H9 (cell line): ENCODE results near the gene TMEM163. TPM values are rescaled to one million over a fixed set of nuclear protein-coding genes. Genes with fewer than 3 reads are reported as not detected.

Experiments used
- DNase-seq: peaks from one replicate; pipeline ENCODE4 v3.0.0-alpha.2; 2017
- H2AFZ ChIP-seq: one replicate; pipeline ENCODE4 v1.6.1; 2013; ENCODE audit warnings: mild to moderate bottlenecking, low read length, control low read depth, moderate library complexity
- H2AK5ac ChIP-seq: 2 replicates; pipeline ENCODE4 v1.6.1; 2013; ENCODE audit warnings: low read length, control low read depth, mixed read lengths; ENCODE audit not compliant: insufficient read length
- H2BK120ac ChIP-seq: one replicate; pipeline ENCODE4 v1.6.1; 2013; ENCODE audit warnings: low read depth, mild to moderate bottlenecking, low read length, control low read depth, inconsistent platforms; ENCODE audit not compliant: poor library complexity, severe bottlenecking
- H2BK12ac ChIP-seq: 2 replicates; pipeline ENCODE4 v1.6.1; 2013; ENCODE audit warnings: low read length, control low read depth, mixed read lengths, low read depth; ENCODE audit not compliant: insufficient read length
- H2BK15ac ChIP-seq: 2 replicates; pipeline ENCODE4 v1.6.1; 2013; ENCODE audit warnings: low read depth, low read length, control low read depth
- H2BK20ac ChIP-seq: one replicate; pipeline ENCODE4 v1.6.1; 2013; ENCODE audit warnings: low read depth, mild to moderate bottlenecking, low read length, control low read depth, inconsistent platforms; ENCODE audit not compliant: poor library complexity, severe bottlenecking
- H2BK5ac ChIP-seq: 2 replicates; pipeline ENCODE4 v1.6.1; 2013; ENCODE audit warnings: low read length, control low read depth, mixed read lengths; ENCODE audit not compliant: insufficient read length
- H3K14ac ChIP-seq: 2 replicates; pipeline ENCODE4 v1.6.1; 2013; ENCODE audit warnings: low read length, control low read depth; ENCODE audit not compliant: insufficient read depth
- H3K18ac ChIP-seq: 2 replicates; pipeline ENCODE4 v1.6.1; 2013; ENCODE audit warnings: low read depth, mild to moderate bottlenecking, mixed read lengths, low read length, control low read depth; ENCODE audit not compliant: insufficient read length
- H3K23ac ChIP-seq: 2 replicates; pipeline ENCODE4 v1.6.1; 2013; ENCODE audit warnings: low read length, control low read depth, mixed read lengths, low read depth; ENCODE audit not compliant: insufficient read length
- H3K23me2 ChIP-seq: 2 replicates; pipeline ENCODE4 v1.6.1; 2013; ENCODE audit warnings: low read depth, mild to moderate bottlenecking, mixed read lengths, low read length, control low read depth; ENCODE audit not compliant: insufficient read length, poor library complexity, severe bottlenecking
- H3K27ac ChIP-seq: 2 replicates; pipeline ENCODE4 v1.5.1; 2013; ENCODE audit warnings: low read length, control low read depth, mixed read lengths, low read depth; ENCODE audit not compliant: insufficient read length
- H3K27me3 ChIP-seq: 2 replicates; pipeline ENCODE4 v1.6.1; 2013; ENCODE audit warnings: low read length, control low read depth, inconsistent platforms; ENCODE audit not compliant: insufficient read depth
- H3K4ac ChIP-seq: 2 replicates; pipeline ENCODE4 v1.6.1; 2013; ENCODE audit warnings: low read depth, mild to moderate bottlenecking, control low read depth, inconsistent platforms, low read length, moderate library complexity
- H3K4me1 ChIP-seq: 2 replicates; pipeline ENCODE4 v1.6.1; 2013; ENCODE audit warnings: low read length, control low read depth, inconsistent platforms; ENCODE audit not compliant: insufficient read depth
- H3K4me2 ChIP-seq: 2 replicates; pipeline ENCODE4 v1.6.1; 2013; ENCODE audit warnings: low read length, control low read depth, mixed read lengths; ENCODE audit not compliant: insufficient read length, insufficient read depth
- H3K56ac ChIP-seq: 2 replicates; pipeline ENCODE4 v1.6.1; 2013; ENCODE audit warnings: low read depth, mild to moderate bottlenecking, mixed read lengths, low read length, control low read depth; ENCODE audit not compliant: insufficient read length
- H3K79me1 ChIP-seq: 2 replicates; pipeline ENCODE4 v1.6.1; 2013; ENCODE audit warnings: low read depth, mild to moderate bottlenecking, moderate library complexity, low read length, control low read depth, inconsistent platforms; ENCODE audit not compliant: insufficient read depth, poor library complexity, severe bottlenecking
- H3K79me2 ChIP-seq: 2 replicates; pipeline ENCODE4 v1.6.1; 2013; ENCODE audit warnings: low read length, control low read depth, inconsistent platforms; ENCODE audit not compliant: insufficient read depth
- H3K9ac ChIP-seq: 2 replicates; pipeline ENCODE4 v1.6.1; 2013; ENCODE audit warnings: low read length, control low read depth, mixed read lengths; ENCODE audit not compliant: insufficient read length; ENCODE audit errors: extremely low read depth
- H3K9me3 ChIP-seq: one replicate; pipeline ENCODE4 v1.6.1; 2013; ENCODE audit warnings: low read depth, low read length, inconsistent platforms; ENCODE audit not compliant: control insufficient read depth
- H3T11ph ChIP-seq: one replicate; pipeline ENCODE4 v1.6.1; 2013; ENCODE audit warnings: mild to moderate bottlenecking, low read length, control low read depth, inconsistent platforms
- H4K20me1 ChIP-seq: one replicate; pipeline ENCODE4 v1.6.1; 2013; ENCODE audit not compliant: control insufficient read depth, insufficient read length, insufficient read depth
- H4K5ac ChIP-seq: 2 replicates; pipeline ENCODE4 v1.6.1; 2013; ENCODE audit warnings: low read depth, mild to moderate bottlenecking, mixed read lengths, low read length, control low read depth; ENCODE audit not compliant: insufficient read length
- H4K8ac ChIP-seq: replicated peaks from 2 replicates; pipeline ENCODE4 v1.6.1; 2013; ENCODE audit warnings: low read length, control low read depth, mixed read lengths, low read depth; ENCODE audit not compliant: insufficient read length
- H4K91ac ChIP-seq: 2 replicates; pipeline ENCODE4 v1.6.1; 2013; ENCODE audit warnings: low read depth, mild to moderate bottlenecking, moderate library complexity, mixed read lengths, low read length, control low read depth; ENCODE audit not compliant: insufficient read length
- H3K27ac Mint-ChIP-seq, 3 experiments: 2 replicates in 2 of 3; 3 replicates in 1 of 3; pipeline ENCODE4 v1.8.0; 2020 to 2021; ENCODE audit warnings: mixed read lengths in 3 of 3, mild to moderate bottlenecking in 1 of 3, moderate library complexity in 1 of 3
- H3K27me3 Mint-ChIP-seq: 2 replicates; pipeline ENCODE4 v1.8.0; 2021; ENCODE audit warnings: low read depth, mild to moderate bottlenecking, moderate library complexity, mixed read lengths
- H3K36me3 Mint-ChIP-seq, 3 experiments: 2 replicates in 2 of 3; 3 replicates in 1 of 3; pipeline ENCODE4 v1.8.0; 2020 to 2021; ENCODE audit warnings: low read depth in 3 of 3, mixed read lengths in 3 of 3; ENCODE audit not compliant: insufficient read depth in 1 of 3
- H3K4me1 Mint-ChIP-seq, 2 experiments: 2 replicates each; pipeline ENCODE4 v1.8.0; 2020; ENCODE audit warnings: mixed read lengths in 2 of 2
- H3K4me3 Mint-ChIP-seq, 2 experiments: 2 replicates in 1 of 2; 3 replicates in 1 of 2; pipeline ENCODE4 v1.8.0; 2020 to 2021; ENCODE audit warnings: mild to moderate bottlenecking in 2 of 2, mixed read lengths in 2 of 2, moderate library complexity in 1 of 2
- H3K9me3 Mint-ChIP-seq, 2 experiments: 2 replicates in 1 of 2; 3 replicates in 1 of 2; pipeline ENCODE4 v1.8.0; 2020; ENCODE audit warnings: mild to moderate bottlenecking in 2 of 2, mixed read lengths in 2 of 2, moderate library complexity in 1 of 2
- WGBS: extraction: QIAGEN DNeasy Blood & Tissue Kit; methylation state at CpG from one replicate; pipeline ENCODE4 v1.1.7; 2013; ENCODE audit warnings: missing lambda C conversion rate, low lambda C conversion rate, mixed read lengths; ENCODE audit not compliant: insufficient read length; ENCODE audit errors: extremely low coverage; 5-methylcytosine and 5-hydroxymethylcytosine counted together
- total RNA-seq: library from RNA; stranded (reverse); gene quantifications from 2 replicates; pipeline ENCODE4 v1.2.1, GENCODE V29; 2021
- TF ChIP-seq, protein P1 (sequence below): fragments of 200-600 bp; sonication (generic); conservative IDR thresholded peaks from 3 replicates; pipeline ENCODE4 v1.8.0; 2021; ENCODE audit warnings: antibody characterized with exemption, mild to moderate bottlenecking

TMEM163 gene
- total RNA-seq, 1 experiment from 2014 or later: 0.39 TPM

DNA sequence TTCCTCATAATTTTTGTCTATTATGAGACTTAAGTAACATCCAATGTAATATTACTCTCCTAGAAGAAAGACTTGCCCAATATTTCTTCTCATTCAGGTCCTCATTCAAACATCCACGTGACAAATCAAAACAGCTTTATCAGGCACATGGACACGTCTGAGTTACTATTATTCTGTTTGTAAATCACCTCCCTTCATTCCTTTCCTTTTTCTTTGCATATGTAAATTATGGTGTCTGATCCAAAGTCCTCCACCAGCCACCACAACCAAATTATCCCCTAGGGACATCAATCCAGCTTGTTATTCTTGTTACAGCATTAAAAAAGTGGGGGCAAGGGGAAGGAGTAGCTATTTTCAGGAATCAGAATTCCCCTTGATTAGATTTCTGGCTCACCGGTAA, 7.1 kb downstream of the TMEM163 start:
- Mint-ChIP-seq H3K36me3 (no peaks in the 10 kb centered on the region; a peak in 1 of 7 replicates), H3K27me3 (peaks cover 40% of the 10 kb centered on the region), H3K4me1 (peaks cover 17 to 19% of the 10 kb centered on the region in 2 experiments), H3K9me3 (no peaks in the 10 kb centered on the region), H3K4me3 (no peak overlapping the region), H3K27ac (no peak overlapping the region)
- H2BK5ac ChIP-seq: no peak overlapping the region
- no peak overlapping the region for H4K5ac ChIP-seq
- H4K8ac ChIP-seq: no peak overlapping the region
- no CpG with 5 or more reads among the region's 3 CpGs for WGBS
- no peak overlapping the region for H4K91ac ChIP-seq
- H3K4me1 ChIP-seq: peaks cover 5% of the 10 kb centered on the region; the same call in 1 of the 2 replicates
- no peak overlapping the region for H2BK20ac ChIP-seq
- no peak overlapping the region for H3T11ph ChIP-seq
- H3K18ac ChIP-seq: no peak overlapping the region
- TF ChIP-seq, protein P1, sequence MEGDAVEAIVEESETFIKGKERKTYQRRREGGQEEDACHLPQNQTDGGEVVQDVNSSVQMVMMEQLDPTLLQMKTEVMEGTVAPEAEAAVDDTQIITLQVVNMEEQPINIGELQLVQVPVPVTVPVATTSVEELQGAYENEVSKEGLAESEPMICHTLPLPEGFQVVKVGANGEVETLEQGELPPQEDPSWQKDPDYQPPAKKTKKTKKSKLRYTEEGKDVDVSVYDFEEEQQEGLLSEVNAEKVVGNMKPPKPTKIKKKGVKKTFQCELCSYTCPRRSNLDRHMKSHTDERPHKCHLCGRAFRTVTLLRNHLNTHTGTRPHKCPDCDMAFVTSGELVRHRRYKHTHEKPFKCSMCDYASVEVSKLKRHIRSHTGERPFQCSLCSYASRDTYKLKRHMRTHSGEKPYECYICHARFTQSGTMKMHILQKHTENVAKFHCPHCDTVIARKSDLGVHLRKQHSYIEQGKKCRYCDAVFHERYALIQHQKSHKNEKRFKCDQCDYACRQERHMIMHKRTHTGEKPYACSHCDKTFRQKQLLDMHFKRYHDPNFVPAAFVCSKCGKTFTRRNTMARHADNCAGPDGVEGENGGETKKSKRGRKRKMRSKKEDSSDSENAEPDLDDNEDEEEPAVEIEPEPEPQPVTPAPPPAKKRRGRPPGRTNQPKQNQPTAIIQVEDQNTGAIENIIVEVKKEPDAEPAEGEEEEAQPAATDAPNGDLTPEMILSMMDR: no peak
- no peak overlapping the region for H2BK12ac ChIP-seq
- H2AK5ac ChIP-seq: no peak overlapping the region
- no peak overlapping the region for H2BK120ac ChIP-seq
- H3K23ac ChIP-seq: no peak overlapping the region
- no peaks in the 10 kb centered on the region for H4K20me1 ChIP-seq
- DNase-seq: no peak
- no peak overlapping the region for H2BK15ac ChIP-seq
- no peaks in the 10 kb centered on the region for H3K9me3 ChIP-seq
- no peak overlapping the region for H3K4ac ChIP-seq
- no peaks in the 10 kb centered on the region for H3K23me2 ChIP-seq
- no peaks in the 10 kb centered on the region for H3K79me1 ChIP-seq
- no peak overlapping the region for H3K9ac ChIP-seq
- no peak overlapping the region for H3K27ac ChIP-seq
- H3K27me3 ChIP-seq: peaks cover 1% of the 10 kb centered on the region; the same call in 1 of the 2 replicates
- no peak overlapping the region for H3K56ac ChIP-seq
- no peak overlapping the region for H3K4me2 ChIP-seq
- H2AFZ ChIP-seq: no peak overlapping the region
- no peaks in the 10 kb centered on the region for H3K79me2 ChIP-seq
- no peak overlapping the region for H3K14ac ChIP-seq
